Omental fat pad (tissue), 4 donors: ENCODE data around the gene CABS1. TPM values are rescaled to one million over a fixed set of nuclear protein-coding genes. Genes with fewer than 3 reads are reported as not detected.

ENCODE experiments used
- ATAC-seq: fragments of 150-250 bp; one replicate; pipeline ENCODE4 v1.9.1; 2016; ENCODE audit warnings: mild to moderate bottlenecking, moderate library complexity; ENCODE audit not compliant: low FRiP score
- DNase-seq: peaks from one replicate; pipeline ENCODE4 v3.0.0-alpha.2; 2019; ENCODE audit warnings: low spot score
- CTCF ChIP-seq, 3 donors: fragments of 450-650 bp; IDR thresholded peaks; one replicate each; pipeline ENCODE4 v1.5.1; 2016 to 2017; ENCODE audit warnings: antibody characterized with exemption in 3 of 3, mild to moderate bottlenecking in 3 of 3, moderate library complexity in 2 of 3
- total RNA-seq, 4 donors: library from RNA; depleted of rRNA; stranded (reverse); fragments of >200 nt; gene quantifications; one replicate each; pipeline ENCODE4 v1.1.0, GENCODE V29; 2016

The CABS1 gene
- total RNA-seq, 4 donors from 2014 or later = not detected

GRCh38 chr4:70337886-70338420 lies 3.2 kb downstream of the CABS1 start:
- peak; percentile 51 for ATAC-seq
- no peak for DNase-seq
- TF ChIP-seq CTCF (IDR thresholded peaks at IDR 0.05) = no peak

GRCh38 chr4:70356185-70356584 lies 21.4 kb downstream of the CABS1 start:
- DNase-seq = no peak
- TF ChIP-seq CTCF (IDR thresholded peaks at IDR 0.05) = no peak
- ATAC-seq = no peak

GRCh38 chr4:70359115-70359661 lies 24.4 kb downstream of the CABS1 start:
- DNase-seq (no peak), ATAC-seq (peak; percentile 64)
- no peak for TF ChIP-seq CTCF (IDR thresholded peaks at IDR 0.05)

GRCh38 chr4:70360460-70360859 lies 25.7 kb downstream of the CABS1 start, which contains the start of gene SMR3A:
SMR3A (plus strand) TSS chr4:70360760; CDS start chr4:70362116, 1,356 bp downstream.
- no peak for TF ChIP-seq CTCF (IDR thresholded peaks at IDR 0.05)
- ATAC-seq = no peak
- no peak for DNase-seq

GRCh38 chr4:70364002-70364401 lies 29.2 kb downstream of the CABS1 start:
- no peak for TF ChIP-seq CTCF (IDR thresholded peaks at IDR 0.05)
- ATAC-seq (no peak), DNase-seq (no peak)

- no peak for TF ChIP-seq CTCF (IDR thresholded peaks at IDR 0.05)
- ATAC-seq = no peak
Observed at GRCh38 chr4:70365479-70365878, 30.7 kb downstream of the CABS1 start.

GRCh38 chr4:70367813-70368212 lies 33.0 kb downstream of the CABS1 start:
- ATAC-seq (no peak), DNase-seq (no peak)
- no peak for TF ChIP-seq CTCF (IDR thresholded peaks at IDR 0.05)

More at GRCh38 chr4:70365479-70365878, 30.7 kb downstream of the CABS1 start:
- no peak for DNase-seq
